HL-60 (cell line): ENCODE data around the gene PLPPR1.

Source experiments
- DNase-seq, 2 experiments: peaks; one replicate each; pipeline ENCODE4 v3.0.0-alpha.2; 2010 to 2020; ENCODE audit warnings: low read depth in 1 of 2, low spot score in 1 of 2
- H3K27ac ChIP-seq: fragments of 250-450 bp; sonication (Bioruptor Pico); replicated peaks from 2 replicates; pipeline ENCODE4 v1.5.1; 2020; ENCODE audit warnings: mild to moderate bottlenecking, moderate library complexity
- H3K27me3 ChIP-seq: fragments of 250-450 bp; sonication (Bioruptor Pico); 2 replicates; pipeline ENCODE4 v1.5.1; 2021; ENCODE audit warnings: mild to moderate bottlenecking, moderate library complexity; ENCODE audit not compliant: insufficient read depth, poor library complexity, severe bottlenecking
- H3K4me3 ChIP-seq: replicated peaks from 2 replicates; pipeline ENCODE4 v1.5.1; 2011; ENCODE audit warnings: mild to moderate bottlenecking, control low read depth, low read length; ENCODE audit not compliant: insufficient read depth
- CTCF ChIP-seq: IDR thresholded peaks from one replicate; pipeline ENCODE4 v1.5.1; 2011; ENCODE audit warnings: low read length, control low read depth, inconsistent platforms; ENCODE audit not compliant: insufficient read depth
- GABPA ChIP-seq: IDR thresholded peaks from 2 replicates; pipeline ENCODE4 v1.6.1; 2012; ENCODE audit warnings: low read depth
- POLR2AphosphoS5 ChIP-seq: IDR thresholded peaks from 2 replicates; pipeline ENCODE4 v1.6.1; 2012; ENCODE audit warnings: low read depth
- REST ChIP-seq: IDR thresholded peaks from 2 replicates; pipeline ENCODE4 v1.6.1; 2012; ENCODE audit warnings: low read depth; ENCODE audit not compliant: insufficient replicate concordance
- SPI1 ChIP-seq: IDR thresholded peaks from 2 replicates; pipeline ENCODE4 v1.6.1; 2012; ENCODE audit warnings: low read depth, mild to moderate bottlenecking, borderline replicate concordance

Gene PLPPR1

GRCh38 chr9:100999906-101000544 lies 28.5 kb upstream of the PLPPR1 start:
- H3K27ac ChIP-seq, result no peak overlapping the region
- TF ChIP-seq GABPA (no peak), CTCF (no peak), REST (no peak), SPI1 (no peak), POLR2AphosphoS5 (no peak)
- no peaks in the 10 kb centered on the region for H3K27me3 ChIP-seq
- H3K4me3 ChIP-seq, result no peak overlapping the region
- no peak for DNase-seq

- no peak for DNase-seq
- TF ChIP-seq REST, result no peak
- TF ChIP-seq SPI1, result no peak
- TF ChIP-seq GABPA, result no peak
- no peak overlapping the region for H3K4me3 ChIP-seq
These were observed 23.3 kb upstream of the PLPPR1 start for GRCh38 chr9:101005246-101005645.

GRCh38 chr9:101014566-101014965 lies 14.0 kb upstream of the PLPPR1 start:
- no peaks in the 10 kb centered on the region for H3K27me3 ChIP-seq
- no peak for TF ChIP-seq SPI1
- TF ChIP-seq POLR2AphosphoS5, result no peak
- no peak for TF ChIP-seq CTCF
- no peak for TF ChIP-seq GABPA
- no peak for TF ChIP-seq REST
- H3K4me3 ChIP-seq, result no peak overlapping the region
- DNase-seq, result no peak
- no peak overlapping the region for H3K27ac ChIP-seq

More at GRCh38 chr9:101005246-101005645, 23.3 kb upstream of the PLPPR1 start:
- no peak overlapping the region for H3K27ac ChIP-seq
- no peaks in the 10 kb centered on the region for H3K27me3 ChIP-seq
